Trophoblast cell (in vitro differentiated cells and primary cell): ENCODE results near the gene SUDS3.

Source experiments
- DNase-seq, 2 donors: peaks; one replicate each; pipeline ENCODE4 v3.0.0-alpha.2; 2016
- H2AFZ ChIP-seq: 2 replicates; pipeline ENCODE4 v1.6.1; 2013; ENCODE audit warnings: low read length, moderate library complexity, mild to moderate bottlenecking; ENCODE audit not compliant: insufficient read depth, poor library complexity
- H2AK5ac ChIP-seq: 2 replicates; pipeline ENCODE4 v1.6.1; 2013; ENCODE audit warnings: mild to moderate bottlenecking, low read length
- H2BK120ac ChIP-seq: 2 replicates; pipeline ENCODE4 v1.6.1; 2013; ENCODE audit warnings: low read length, mild to moderate bottlenecking, moderate library complexity; ENCODE audit not compliant: insufficient read depth, poor library complexity
- H2BK12ac ChIP-seq: 2 replicates; pipeline ENCODE4 v1.6.1; 2013; ENCODE audit warnings: mild to moderate bottlenecking, low read length, moderate library complexity
- H2BK5ac ChIP-seq: 2 replicates; pipeline ENCODE4 v1.6.1; 2013; ENCODE audit warnings: low read length, low read depth, moderate library complexity, mild to moderate bottlenecking; ENCODE audit not compliant: poor library complexity
- H3K14ac ChIP-seq: 2 replicates; pipeline ENCODE4 v1.6.1; 2013; ENCODE audit warnings: mild to moderate bottlenecking, low read length
- H3K18ac ChIP-seq: 2 replicates; pipeline ENCODE4 v1.6.1; 2013; ENCODE audit warnings: mild to moderate bottlenecking, low read length
- H3K23ac ChIP-seq: 2 replicates; pipeline ENCODE4 v1.6.1; 2013; ENCODE audit warnings: low read length
- H3K27ac ChIP-seq: 2 replicates; pipeline ENCODE4 v1.5.1; 2013; ENCODE audit warnings: low read depth, mild to moderate bottlenecking, inconsistent platforms, low read length, moderate library complexity
- H3K27me3 ChIP-seq: 2 replicates; pipeline ENCODE4 v1.6.1; 2013; ENCODE audit warnings: inconsistent platforms, mild to moderate bottlenecking, low read length, moderate library complexity; ENCODE audit not compliant: insufficient read depth
- H3K36me3 ChIP-seq, 2 experiments: 1 replicate in 1 of 2; 2 replicates in 1 of 2; pipeline ENCODE4 v1.6.1; 2013; ENCODE audit warnings: low read length in 2 of 2, mild to moderate bottlenecking in 2 of 2, moderate library complexity in 1 of 2; ENCODE audit not compliant: insufficient read depth in 2 of 2, control insufficient read depth in 1 of 2
- H3K4ac ChIP-seq: 2 replicates; pipeline ENCODE4 v1.6.1; 2013; ENCODE audit warnings: low read depth, mild to moderate bottlenecking, low read length, moderate library complexity
- H3K4me1 ChIP-seq, 2 experiments: 1 replicate in 1 of 2; 2 replicates in 1 of 2; pipeline ENCODE4 v1.6.1; 2013; ENCODE audit warnings: low read length in 2 of 2, mild to moderate bottlenecking in 2 of 2, moderate library complexity in 1 of 2; ENCODE audit not compliant: insufficient read depth in 2 of 2, control insufficient read depth in 1 of 2
- H3K4me2 ChIP-seq: 2 replicates; pipeline ENCODE4 v1.6.1; 2013; ENCODE audit warnings: inconsistent platforms, mild to moderate bottlenecking, low read length, moderate library complexity
- H3K4me3 ChIP-seq: 2 replicates; pipeline ENCODE4 v1.5.1; 2013; ENCODE audit warnings: mild to moderate bottlenecking, low read depth, low read length, inconsistent platforms
- H3K79me1 ChIP-seq: one replicate; pipeline ENCODE4 v1.6.1; 2013; ENCODE audit warnings: low read length
- H3K79me2 ChIP-seq: 2 replicates; pipeline ENCODE4 v1.6.1; 2013; ENCODE audit warnings: low read length, mild to moderate bottlenecking; ENCODE audit not compliant: control insufficient read depth, insufficient read depth, poor library complexity
- H3K9ac ChIP-seq: 2 replicates; pipeline ENCODE4 v1.6.1; 2013; ENCODE audit warnings: mild to moderate bottlenecking, low read length
- H3K9me3 ChIP-seq: 2 replicates; pipeline ENCODE4 v1.6.1; 2013; ENCODE audit warnings: low read depth, mild to moderate bottlenecking, control low read depth, inconsistent platforms, low read length; ENCODE audit not compliant: insufficient read depth
- H4K12ac ChIP-seq: 2 replicates; pipeline ENCODE4 v1.6.1; 2013; ENCODE audit warnings: low read depth, mild to moderate bottlenecking, low read length, moderate library complexity
- H4K8ac ChIP-seq: 2 replicates; pipeline ENCODE4 v1.6.1; 2013; ENCODE audit warnings: low read depth, mild to moderate bottlenecking, low read length, moderate library complexity
- H4K91ac ChIP-seq: one replicate; pipeline ENCODE4 v1.6.1; 2013; ENCODE audit warnings: low read depth, mild to moderate bottlenecking, low read length, moderate library complexity
- WGBS: extraction: QIAGEN DNeasy Blood & Tissue Kit; methylation state at CpG from one replicate; pipeline ENCODE4 v1.1.7; 2013; ENCODE audit warnings: missing lambda C conversion rate; ENCODE audit not compliant: insufficient read length, insufficient coverage; ENCODE audit errors: extremely low coverage; 5-methylcytosine and 5-hydroxymethylcytosine counted together

SUDS3 gene

GRCh38 chr12:118371321-118372282 is 4.8 kb upstream of the SUDS3 start:
- no peak overlapping the region for H3K18ac ChIP-seq
- no peak overlapping the region for H2AK5ac ChIP-seq
- H3K4ac ChIP-seq: no peak overlapping the region
- peaks cover 8% of the 10 kb centered on the region for H3K27me3 ChIP-seq
- H2BK120ac ChIP-seq: no peak overlapping the region
- peak in 1 of 2 donors; percentile 33 for DNase-seq
- H3K23ac ChIP-seq: no peak overlapping the region
- H3K4me1 ChIP-seq: no peaks in the 10 kb centered on the region
- H2AFZ ChIP-seq: peak overlapping the region; percentile 39
- H3K79me1 ChIP-seq: peaks cover 7% of the 10 kb centered on the region
- no peak overlapping the region for H4K91ac ChIP-seq
- no peaks in the 10 kb centered on the region for H3K9me3 ChIP-seq
- no peak overlapping the region for H3K27ac ChIP-seq
- H3K36me3 ChIP-seq: no peaks in the 10 kb centered on the region
- no CpG with 5 or more reads among the region's 60 CpGs for WGBS
- H4K12ac ChIP-seq: no peak overlapping the region
- no peak overlapping the region for H4K8ac ChIP-seq
- H3K4me2 ChIP-seq: peak overlapping the region; percentile 100
- no peak overlapping the region for H3K14ac ChIP-seq
- no peak overlapping the region for H2BK5ac ChIP-seq
- no peak overlapping the region for H2BK12ac ChIP-seq
- peak overlapping the region; percentile 68 for H3K9ac ChIP-seq
- peaks cover 6% of the 10 kb centered on the region for H3K79me2 ChIP-seq
- H3K4me3 ChIP-seq: peak overlapping the region; percentile 98

GRCh38 chr12:118372541-118373495 is 3.5 kb upstream of the SUDS3 start, which contains the start of gene TAOK3:
Gene TAOK3, minus strand, starts transcription at chr12:118372907. Its CDS starts 117,340 bp downstream, at chr12:118255567.
- H3K9me3 ChIP-seq: no peaks in the 10 kb centered on the region
- DNase-seq: peak; percentile 98
- no peaks in the 10 kb centered on the region for H3K4me1 ChIP-seq
- H3K4me2 ChIP-seq: peak within 1 kb of the TSS; percentile 100
- no peak within 1 kb of the TSS for H3K4ac ChIP-seq
- H3K27ac ChIP-seq: no peak within 1 kb of the TSS
- H2BK120ac ChIP-seq: peak within 1 kb of the TSS; percentile 69
- peaks cover 8% of the 10 kb centered on the region for H3K27me3 ChIP-seq
- peaks cover 8% of the 10 kb centered on the region for H3K79me1 ChIP-seq
- H3K23ac ChIP-seq: no peak within 1 kb of the TSS
- H4K91ac ChIP-seq: peak within 1 kb of the TSS; percentile 47
- peaks cover 10% of the 10 kb centered on the region for H3K79me2 ChIP-seq
- H3K4me3 ChIP-seq: peak within 1 kb of the TSS; percentile 98
- WGBS: no CpG with 5 or more reads among the region's 75 CpGs
- peak within 1 kb of the TSS; percentile 93 for H3K18ac ChIP-seq
- H2BK5ac ChIP-seq: no peak within 1 kb of the TSS
- H3K36me3 ChIP-seq: no peaks in the 10 kb centered on the region
- H2AK5ac ChIP-seq: no peak within 1 kb of the TSS
- H3K9ac ChIP-seq: peak within 1 kb of the TSS; percentile 90
- peak within 1 kb of the TSS; percentile 78 for H3K14ac ChIP-seq
- no peak within 1 kb of the TSS for H2BK12ac ChIP-seq
- peak within 1 kb of the TSS; percentile 95 for H4K8ac ChIP-seq
- H2AFZ ChIP-seq: peak within 1 kb of the TSS; percentile 99
- no peak within 1 kb of the TSS for H4K12ac ChIP-seq

- Histone ChIP-seq H4K12ac (no peak overlapping the region), H3K4ac (no peak overlapping the region), H3K27ac (no peak overlapping the region), H3K4me3 (no peak overlapping the region), H3K4me1 (no peaks in the 10 kb centered on the region), H3K9ac (peak overlapping the region; percentile 38), H3K9me3 (no peaks in the 10 kb centered on the region), H3K4me2 (peak overlapping the region; percentile 90), H3K27me3 (peaks cover 8% of the 10 kb centered on the region), H3K79me1 (peaks cover 8% of the 10 kb centered on the region), H3K14ac (no peak overlapping the region), H3K18ac (no peak overlapping the region), H4K8ac (peak overlapping the region; percentile 43), H3K36me3 (no peaks in the 10 kb centered on the region), H2BK120ac (no peak overlapping the region), H3K23ac (no peak overlapping the region), H2BK12ac (no peak overlapping the region), H2BK5ac (no peak overlapping the region), H2AK5ac (no peak overlapping the region), H4K91ac (no peak overlapping the region), H3K79me2 (peaks cover 10% of the 10 kb centered on the region), H2AFZ (no peak overlapping the region)
- WGBS: no CpG with 5 or more reads among the region's 5 CpGs
- peak in 1 of 2 donors; percentile 5 for DNase-seq
Measured at GRCh38 chr12:118373616-118374015, 2.7 kb upstream of the SUDS3 start.

GRCh38 chr12:118374126-118374725 is 2.1 kb upstream of the SUDS3 start:
- Histone ChIP-seq H2BK5ac (no peak overlapping the region), H2AFZ (no peak overlapping the region), H4K91ac (no peak overlapping the region), H3K4me1 (no peaks in the 10 kb centered on the region), H4K12ac (no peak overlapping the region), H3K23ac (no peak overlapping the region), H4K8ac (no peak overlapping the region), H3K4ac (no peak overlapping the region), H3K27ac (no peak overlapping the region), H3K9me3 (no peaks in the 10 kb centered on the region), H2BK12ac (no peak overlapping the region), H3K14ac (no peak overlapping the region), H3K4me2 (no peak overlapping the region), H3K79me2 (peaks cover 10% of the 10 kb centered on the region), H3K36me3 (no peaks in the 10 kb centered on the region), H3K9ac (no peak overlapping the region), H2AK5ac (no peak overlapping the region), H3K79me1 (peaks cover 8% of the 10 kb centered on the region), H3K18ac (no peak overlapping the region), H3K4me3 (no peak overlapping the region), H2BK120ac (no peak overlapping the region), H3K27me3 (peaks cover 8% of the 10 kb centered on the region)
- WGBS: no CpG with 5 or more reads among the region's 14 CpGs
- DNase-seq: no peak
